DND-41 (cell line): ENCODE measurements around the gene IGFBP4.

Experiments
- ATAC-seq: fragments of 200-7000 bp; cut with Tn5 transposase; 3 replicates; pipeline ENCODE4 v1.9.1; 2021; ENCODE audit warnings: low read depth; ENCODE audit not compliant: insufficient read depth
- DNase-seq: peaks from one replicate; pipeline ENCODE4 v3.0.0-alpha.2; 2020
- H2AFZ ChIP-seq: 2 replicates; pipeline ENCODE4 v1.6.0; 2012; ENCODE audit warnings: low read depth, low read length
- H3K27ac ChIP-seq: 2 replicates; pipeline ENCODE4 v1.5.1; 2012; ENCODE audit warnings: low read length, inconsistent platforms
- H3K27me3 ChIP-seq: fragments of 200-600 bp; sonication (generic); 2 replicates; pipeline ENCODE4 v1.6.0; 2012; ENCODE audit warnings: low read length, mild to moderate bottlenecking, inconsistent platforms; ENCODE audit not compliant: insufficient read depth, poor library complexity
- H3K36me3 ChIP-seq: 2 replicates; pipeline ENCODE4 v1.5.1; 2012; ENCODE audit warnings: low read length, inconsistent platforms; ENCODE audit not compliant: insufficient read depth
- H3K4me1 ChIP-seq: 2 replicates; pipeline ENCODE4 v1.5.1; 2012; ENCODE audit warnings: mild to moderate bottlenecking, low read length; ENCODE audit not compliant: insufficient read depth
- H3K4me2 ChIP-seq: 2 replicates; pipeline ENCODE4 v1.6.0; 2012; ENCODE audit warnings: mild to moderate bottlenecking, moderate library complexity, low read length, inconsistent platforms; ENCODE audit not compliant: insufficient read depth
- H3K4me3 ChIP-seq, 2 experiments: fragments of 200-600 bp in 1 of 2; shearing (Covaris generic) in 1 of 2; 2 replicates each; pipeline ENCODE4 v1.5.1; 2012 to 2016; ENCODE audit warnings: inconsistent platforms in 2 of 2, low read length in 2 of 2, mild to moderate bottlenecking in 2 of 2, low read depth in 1 of 2, moderate library complexity in 1 of 2
- H3K79me2 ChIP-seq: 2 replicates; pipeline ENCODE4 v1.6.0; 2012; ENCODE audit warnings: low read length, inconsistent platforms; ENCODE audit not compliant: insufficient read depth
- H3K9ac ChIP-seq: 2 replicates; pipeline ENCODE4 v1.6.0; 2012; ENCODE audit warnings: low read depth, mild to moderate bottlenecking, inconsistent platforms, low read length, moderate library complexity
- H3K9me3 ChIP-seq: 2 replicates; pipeline ENCODE4 v1.5.1; 2012; ENCODE audit warnings: low read length, moderate library complexity, mild to moderate bottlenecking, inconsistent platforms; ENCODE audit not compliant: insufficient read depth, severe bottlenecking
- H4K20me1 ChIP-seq: 2 replicates; pipeline ENCODE4 v1.6.0; 2012; ENCODE audit warnings: low read length; ENCODE audit not compliant: insufficient read depth
- CTCF ChIP-seq: IDR thresholded peaks from 2 replicates; pipeline ENCODE4 v1.5.1; 2012; ENCODE audit warnings: borderline replicate concordance, low read length, moderate library complexity, mild to moderate bottlenecking; ENCODE audit not compliant: poor library complexity, severe bottlenecking; ENCODE audit errors: extremely low read depth
- EZH2 ChIP-seq: IDR thresholded peaks from 3 replicates; pipeline ENCODE4 v1.6.1; 2012; ENCODE audit warnings: borderline replicate concordance, low read depth, mild to moderate bottlenecking, moderate library complexity, low read length, inconsistent platforms; ENCODE audit not compliant: severe bottlenecking

The IGFBP4 gene

GRCh38 chr17:40480501-40481003 is 37.3 kb downstream of the IGFBP4 start:
- H3K27ac ChIP-seq, result peak overlapping the region; percentile 28; the same call in 1 of the 2 replicates
- H3K36me3 ChIP-seq, result no peaks in the 10 kb centered on the region
- no peaks in the 10 kb centered on the region for H4K20me1 ChIP-seq
- no peak overlapping the region for H2AFZ ChIP-seq
- no peak overlapping the region for H3K4me2 ChIP-seq
- no peaks in the 10 kb centered on the region for H3K79me2 ChIP-seq
- no peak overlapping the region for H3K9ac ChIP-seq
- ATAC-seq (peak; percentile 67), DNase-seq (peak; percentile 72)
- H3K9me3 ChIP-seq, result no peaks in the 10 kb centered on the region
- no peaks in the 10 kb centered on the region for H3K27me3 ChIP-seq
- H3K4me3 ChIP-seq, result no peak overlapping the region
- TF ChIP-seq EZH2 (no peak), CTCF (no peak)
- H3K4me1 ChIP-seq, result peaks cover 28% of the 10 kb centered on the region

DNA sequence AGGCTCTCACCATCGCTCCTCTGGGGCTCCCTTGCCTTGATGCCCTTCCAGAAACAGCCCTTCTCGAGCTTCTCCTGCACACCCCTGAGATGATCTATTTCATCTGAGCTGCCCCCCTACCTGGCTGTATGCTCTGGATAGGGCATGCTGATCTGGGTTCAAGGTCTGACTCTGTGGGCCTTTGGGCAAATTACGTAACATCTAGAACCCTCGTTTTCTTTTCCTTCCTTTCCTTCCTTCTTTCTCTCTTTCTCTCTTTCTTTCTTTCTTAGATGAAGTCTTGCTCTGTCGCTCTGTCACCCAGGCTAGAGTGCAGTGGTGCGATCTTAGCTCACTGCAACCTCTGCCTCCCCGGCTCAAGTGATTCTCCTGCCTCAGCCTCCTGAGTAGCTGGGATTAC is 37.9 kb downstream of the IGFBP4 start:
- Histone ChIP-seq H3K4me2 (no peak overlapping the region), H3K27ac (peak overlapping the region; percentile 24; the same call in 1 of the 2 replicates), H3K4me1 (peaks cover 33% of the 10 kb centered on the region), H3K9me3 (no peaks in the 10 kb centered on the region), H3K79me2 (no peaks in the 10 kb centered on the region), H2AFZ (no peak overlapping the region), H3K36me3 (no peaks in the 10 kb centered on the region), H3K9ac (no peak overlapping the region), H4K20me1 (no peaks in the 10 kb centered on the region), H3K4me3 (no peak overlapping the region), H3K27me3 (no peaks in the 10 kb centered on the region)
- no peak for ATAC-seq
- DNase-seq, result no peak
- TF ChIP-seq CTCF (no peak), EZH2 (no peak)

DNA sequence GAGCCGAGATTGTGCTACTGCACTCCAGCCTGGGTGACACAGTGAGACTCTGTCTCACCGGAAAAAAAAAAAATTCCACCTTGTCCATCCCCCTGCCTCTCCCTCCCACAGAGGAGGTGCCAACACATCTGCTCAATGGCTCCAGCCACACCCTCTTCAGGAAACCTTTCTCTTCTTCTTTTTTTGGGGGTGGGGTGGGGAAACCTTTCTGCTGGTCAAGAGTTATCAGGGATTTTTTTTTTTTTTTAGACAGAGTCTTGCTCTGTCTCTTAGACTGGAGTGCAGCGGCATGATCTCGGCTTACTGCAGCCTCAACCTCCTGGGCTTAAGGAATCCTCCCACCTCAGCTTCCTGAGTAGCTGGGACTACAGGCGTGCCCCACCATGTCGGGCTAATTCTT is 39.5 kb downstream of the IGFBP4 start:
- ATAC-seq (no peak), DNase-seq (no peak)
- TF ChIP-seq EZH2 (no peak), CTCF (no peak)
- no peaks in the 10 kb centered on the region for H4K20me1 ChIP-seq
- H2AFZ ChIP-seq, result no peak overlapping the region
- H3K36me3 ChIP-seq, result no peaks in the 10 kb centered on the region
- no peak overlapping the region for H3K4me3 ChIP-seq
- H3K4me2 ChIP-seq, result no peak overlapping the region
- no peaks in the 10 kb centered on the region for H3K79me2 ChIP-seq
- H3K9me3 ChIP-seq, result no peaks in the 10 kb centered on the region
- H3K27ac ChIP-seq, result no peak overlapping the region
- no peak overlapping the region for H3K9ac ChIP-seq
- H3K27me3 ChIP-seq, result no peaks in the 10 kb centered on the region
- peaks cover 44% of the 10 kb centered on the region for H3K4me1 ChIP-seq

DNA sequence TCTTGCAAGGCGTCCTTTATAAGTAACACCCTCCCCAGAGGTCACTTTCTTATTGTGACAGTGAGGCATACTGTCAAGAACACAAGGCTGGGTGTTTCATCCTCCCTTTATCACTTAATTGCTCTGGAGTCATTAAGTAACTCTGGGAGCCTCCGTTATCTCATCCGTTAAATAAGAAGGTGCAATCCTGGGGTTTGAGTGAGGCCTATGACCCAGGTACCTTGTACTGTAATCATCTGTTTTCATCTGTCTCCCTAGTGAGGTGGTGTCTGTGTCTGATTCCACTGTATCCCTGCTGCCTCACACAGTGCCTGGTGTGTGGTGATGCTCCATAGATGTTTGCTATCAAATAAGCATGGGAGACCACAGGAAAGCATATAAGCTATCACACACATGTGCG is 40.4 kb downstream of the IGFBP4 start:
- no peak for TF ChIP-seq CTCF
- no peaks in the 10 kb centered on the region for H3K27me3 ChIP-seq
- DNase-seq (no peak), ATAC-seq (no peak)
- H3K4me3 ChIP-seq, result no peak overlapping the region
- no peak overlapping the region for H3K27ac ChIP-seq
- no peaks in the 10 kb centered on the region for H3K36me3 ChIP-seq
- no peaks in the 10 kb centered on the region for H3K79me2 ChIP-seq
- no peaks in the 10 kb centered on the region for H4K20me1 ChIP-seq
- no peak overlapping the region for H3K4me2 ChIP-seq
- no peak overlapping the region for H2AFZ ChIP-seq
- no peaks in the 10 kb centered on the region for H3K9me3 ChIP-seq
- no peak overlapping the region for H3K9ac ChIP-seq
- H3K4me1 ChIP-seq, result peaks cover 44% of the 10 kb centered on the region
